NCI-H2171 treated with DMSO at 0.1 percent for 48 hours (cell line): Measurements from ENCODE around the gene FAM156B.
"Not testable (repeated sequence)": the region's sequence is repeated elsewhere in the genome, so short reads cannot be mapped to it uniquely, and the experiment has no call there.

Source experiments
- DNase-seq: peaks from one replicate; lab custom pipeline; 2025; lab: John Stamatoyannopoulos, UW

Gene FAM156B, protein sequence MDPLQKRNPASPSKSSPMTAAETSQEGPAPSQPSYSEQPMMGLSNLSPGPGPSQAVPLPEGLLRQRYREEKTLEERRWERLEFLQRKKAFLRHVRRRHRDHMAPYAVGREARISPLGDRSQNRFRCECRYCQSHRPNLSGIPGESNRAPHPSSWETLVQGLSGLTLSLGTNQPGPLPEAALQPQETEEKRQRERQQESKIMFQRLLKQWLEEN

DNA sequence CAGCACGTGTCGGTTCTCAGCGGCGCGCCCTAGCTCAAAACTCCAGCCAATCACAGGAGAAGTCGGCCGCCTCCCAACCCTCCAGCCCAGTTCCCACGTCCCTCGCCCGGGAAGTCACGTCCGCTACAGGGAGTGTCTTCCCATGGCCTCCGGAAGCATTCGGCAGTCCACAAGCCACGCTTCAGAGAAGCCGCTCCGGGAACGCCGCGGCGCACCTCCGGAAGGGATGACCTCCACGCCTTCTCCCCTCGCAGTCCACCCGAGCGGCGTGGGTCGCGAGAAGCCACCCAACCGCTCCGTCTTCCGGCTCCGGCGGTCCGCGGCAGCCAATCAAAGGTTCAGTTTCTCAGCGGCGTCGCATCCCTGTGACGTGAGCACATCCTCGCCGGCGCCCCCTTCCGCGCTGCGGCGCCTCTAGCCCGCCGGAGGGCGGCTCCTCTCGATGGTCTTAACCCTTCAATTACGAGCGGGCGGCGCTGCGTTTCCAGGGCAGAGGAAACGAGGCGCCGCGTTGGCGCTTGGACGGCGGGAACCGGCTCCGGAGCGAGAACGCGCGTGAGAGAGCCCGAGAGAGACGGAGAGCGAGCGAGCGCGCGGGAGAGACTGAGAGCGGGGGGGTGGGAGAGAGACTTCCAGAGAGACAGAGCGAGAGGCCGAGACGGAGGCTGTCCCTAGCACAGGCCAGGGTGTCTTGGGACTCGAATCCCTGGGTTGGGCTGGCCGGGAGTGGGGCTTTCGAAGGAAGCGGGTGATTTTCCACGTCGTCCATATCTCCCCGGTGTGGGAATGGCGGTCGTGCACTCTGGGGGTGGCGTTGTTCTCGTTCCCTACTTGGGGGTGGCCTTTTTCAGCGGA lies at the start of gene FAM156B:
Gene FAM156B (plus strand): TSS at position 476 of the 855 bp plus-strand sequence. CDS start 9,896 bp downstream, outside the sequence.
- not testable (repeated sequence) for DNase-seq

- no peak for DNase-seq
Observed at GRCh38 chrX:52852110-52852860, 44.8 kb upstream of the FAM156B start.

- DNase-seq: not testable (repeated sequence)
Observed at GRCh38 chrX:52856991-52857525, 40.1 kb upstream of the FAM156B start.

DNA sequence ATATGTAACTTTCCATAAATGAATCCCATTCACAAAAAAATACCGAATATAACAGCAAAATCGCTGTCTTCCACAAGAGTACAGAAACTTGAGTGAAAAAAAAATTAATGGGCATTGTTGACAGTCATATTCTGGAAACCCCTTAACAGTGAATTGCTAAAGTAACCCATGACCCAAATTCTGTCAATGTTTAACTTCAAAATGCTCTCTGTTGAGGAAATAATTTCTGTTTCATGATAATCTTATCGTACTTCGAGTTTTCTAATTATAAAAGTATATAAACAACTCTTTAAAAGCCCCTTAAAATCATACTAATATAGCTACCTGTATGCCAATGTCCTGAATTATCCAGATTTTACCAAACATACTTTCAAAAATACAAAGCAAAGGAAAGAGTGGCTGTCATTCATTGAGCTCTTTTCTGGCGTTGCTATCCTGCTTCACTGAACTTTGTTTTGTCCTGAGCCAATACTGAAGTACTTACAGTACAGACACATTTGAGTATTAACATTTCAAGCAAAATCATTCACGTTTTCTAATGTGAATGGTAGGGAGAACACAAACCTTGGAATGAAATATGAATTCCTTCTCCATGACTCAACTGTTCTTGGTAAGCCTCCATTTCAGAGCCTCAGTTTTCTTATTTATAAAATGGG lies 31.7 kb upstream of the FAM156B start:
- DNase-seq: no peak

GRCh38 chrX:52867610-52868348 lies 29.4 kb upstream of the FAM156B start, which contains the start of gene XAGE3:
Gene XAGE3, minus strand, starts transcription at chrX:52868083. Its CDS starts 950 bp downstream, at chrX:52867133.
- no peak for DNase-seq

GRCh38 chrX:52870046-52870445 lies 27.1 kb upstream of the FAM156B start:
- no peak for DNase-seq

DNA sequence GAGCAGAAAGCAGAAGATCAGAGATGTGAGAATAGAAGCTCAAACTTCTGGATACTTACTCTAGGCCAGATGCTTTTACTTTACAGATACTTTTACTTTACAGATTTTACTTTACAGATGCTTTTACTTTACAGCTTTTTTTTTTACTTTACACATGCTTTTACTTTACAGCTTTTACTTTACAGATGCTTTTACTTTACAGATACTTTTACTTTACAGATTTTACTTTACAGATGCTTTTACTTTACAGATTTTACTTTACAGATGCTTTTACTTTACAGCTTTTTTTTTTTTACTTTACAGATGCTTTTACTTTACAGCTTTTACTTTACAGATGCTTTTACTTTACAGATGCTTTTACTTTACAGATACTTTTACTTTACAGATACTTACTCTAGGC lies 23.3 kb upstream of the FAM156B start:
- DNase-seq: not testable (repeated sequence)

DNA sequence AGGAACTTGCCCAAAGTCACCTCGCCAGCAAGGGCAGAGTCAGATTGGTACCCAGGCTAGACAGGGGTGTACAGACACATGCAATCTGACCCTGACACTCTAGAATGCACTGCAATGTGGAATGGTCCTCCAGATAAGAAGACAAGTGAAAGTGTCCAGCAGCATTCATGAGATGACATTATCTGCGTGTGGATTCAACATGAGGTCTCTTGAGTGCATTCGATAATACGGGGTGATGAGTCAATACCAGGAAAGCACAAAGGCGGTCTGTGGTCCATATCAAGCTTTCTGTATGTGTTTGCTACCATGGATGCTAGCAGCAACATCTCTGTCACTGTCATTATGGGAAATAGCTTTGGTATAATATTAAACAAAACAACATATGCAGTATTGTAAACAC lies 22.5 kb upstream of the FAM156B start:
- no peak for DNase-seq

GRCh38 chrX:52875436-52875835 lies 21.7 kb upstream of the FAM156B start:
- DNase-seq: not testable (repeated sequence)

DNA sequence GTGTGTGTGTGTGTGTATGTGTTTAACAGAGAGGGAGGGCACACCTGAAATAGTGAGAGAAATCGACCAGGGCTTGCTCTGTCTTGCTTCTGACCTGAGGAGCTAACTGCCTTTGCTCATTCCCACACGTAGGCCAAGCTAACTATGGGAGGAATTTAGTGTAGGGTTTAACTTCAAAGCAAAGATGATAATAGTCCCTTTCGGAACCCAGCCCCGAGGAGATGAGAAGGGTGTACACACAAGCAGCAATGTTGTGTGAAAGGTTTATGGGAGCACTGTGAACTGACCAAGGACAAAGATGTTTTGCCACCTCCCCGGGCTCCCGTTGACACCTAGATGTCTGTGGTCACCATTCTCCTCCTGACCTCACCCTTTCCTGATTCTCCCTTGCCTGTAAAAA lies 20.7 kb upstream of the FAM156B start:
- DNase-seq: not testable (repeated sequence)

GRCh38 chrX:52887459-52887858 lies 9.7 kb upstream of the FAM156B start:
- not testable (repeated sequence) for DNase-seq

- not testable (repeated sequence) for DNase-seq
Observed at GRCh38 chrX:52888090-52888489, 9.0 kb upstream of the FAM156B start.

DNA sequence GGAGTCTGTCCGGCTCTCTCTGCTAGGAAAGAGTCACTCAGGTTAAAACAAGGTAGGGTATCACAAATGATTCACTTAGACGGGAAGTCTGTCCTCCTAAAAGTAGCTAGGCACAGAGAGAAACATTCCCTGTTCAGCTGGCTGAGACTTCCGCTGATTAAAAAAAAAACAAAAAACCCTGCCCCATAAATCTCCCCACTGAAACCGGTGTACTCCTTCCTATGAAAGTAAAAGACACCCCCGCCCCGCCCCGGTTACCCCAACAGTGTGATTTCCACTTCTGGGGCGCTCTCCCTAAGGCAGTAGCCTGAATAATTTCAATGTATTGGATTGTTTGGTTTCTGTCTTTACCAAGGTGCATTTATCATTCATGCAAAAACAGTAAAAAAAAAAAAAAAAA lies 692 bp upstream of the FAM156B start:
- DNase-seq: not testable (repeated sequence)

GRCh38 chrX:52905531-52905930 lies 8.4 kb downstream of the FAM156B start:
- not testable (repeated sequence) for DNase-seq

- not testable (repeated sequence) for DNase-seq
Observed at GRCh38 chrX:52906072-52906471, 8.9 kb downstream of the FAM156B start.

DNA sequence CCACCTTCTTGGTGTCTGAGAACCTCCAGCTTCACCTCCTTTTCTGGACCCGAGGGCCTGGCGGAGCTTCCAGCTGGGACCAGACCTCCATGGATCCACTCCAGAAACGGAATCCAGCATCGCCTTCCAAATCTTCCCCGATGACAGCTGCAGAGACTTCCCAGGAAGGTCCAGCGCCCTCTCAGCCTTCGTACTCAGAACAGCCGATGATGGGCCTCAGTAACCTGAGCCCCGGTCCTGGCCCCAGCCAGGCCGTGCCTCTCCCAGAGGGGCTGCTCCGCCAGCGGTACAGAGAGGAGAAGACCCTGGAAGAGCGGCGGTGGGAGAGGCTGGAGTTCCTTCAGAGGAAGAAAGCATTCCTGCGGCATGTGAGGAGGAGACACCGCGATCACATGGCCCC lies 10.0 kb downstream of the FAM156B start:
- not testable (repeated sequence) for DNase-seq

GRCh38 chrX:52907900-52908299 lies 10.8 kb downstream of the FAM156B start:
- not testable (repeated sequence) for DNase-seq

DNA sequence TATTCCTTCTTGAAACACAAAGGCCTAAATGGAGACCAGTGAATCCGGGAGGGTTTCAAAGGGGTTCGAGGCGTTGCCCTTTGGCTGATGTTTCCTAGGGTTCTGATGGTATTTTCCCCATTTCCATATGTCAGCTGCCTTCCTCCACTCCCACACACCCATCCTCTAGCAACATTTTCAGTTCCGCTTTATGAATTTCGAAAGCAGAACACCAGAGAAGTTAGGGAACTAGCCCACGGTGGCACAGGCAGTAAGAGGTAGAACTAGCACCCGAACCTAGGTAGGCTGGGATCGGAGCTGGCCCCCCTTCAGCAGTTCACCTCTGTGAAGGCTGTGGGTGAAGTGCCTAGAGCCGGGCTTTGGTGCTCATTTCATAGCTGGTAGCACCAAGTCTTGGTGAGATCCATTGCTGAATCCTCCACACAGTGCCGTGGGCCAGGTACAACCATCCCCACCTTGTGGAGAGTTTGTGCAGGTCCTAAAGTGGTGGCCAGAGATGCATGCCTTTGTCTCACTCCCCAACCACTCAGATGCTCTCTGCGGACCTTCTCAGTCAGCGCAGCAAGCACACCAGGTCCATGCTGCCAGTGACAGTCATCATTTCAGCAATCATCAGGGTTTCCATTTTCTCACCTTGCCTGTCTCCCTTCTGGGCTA lies 12.3 kb downstream of the FAM156B start:
- not testable (repeated sequence) for DNase-seq

GRCh38 chrX:52913681-52914080 lies 16.6 kb downstream of the FAM156B start:
- not testable (repeated sequence) for DNase-seq

GRCh38 chrX:52914704-52915103 lies 17.6 kb downstream of the FAM156B start:
- not testable (repeated sequence) for DNase-seq
